ENCODE results near the gene RASGRF2.

DNA sequence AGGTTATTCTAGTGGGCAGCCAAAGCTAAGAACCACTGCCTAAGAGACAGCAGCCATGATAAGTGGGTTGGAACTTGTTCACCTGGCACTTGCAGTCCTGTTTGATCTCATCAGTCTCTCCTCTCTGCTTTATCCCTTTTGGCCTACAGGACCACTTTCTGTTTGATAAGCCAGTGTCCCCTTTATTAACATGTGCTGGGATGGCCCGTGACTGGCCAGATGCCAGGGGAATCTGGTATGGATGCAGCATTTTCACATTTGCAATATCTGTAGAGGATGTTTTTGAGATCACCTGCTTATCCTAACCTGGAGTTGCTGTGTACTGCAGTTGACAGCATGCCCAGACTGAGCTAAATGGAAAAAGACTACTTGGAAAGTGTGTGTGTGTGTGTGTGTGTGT is 296.6 kb downstream of the RASGRF2 start:
- TF ChIP-seq POLR2A (IDR thresholded peaks at IDR 0.05) (no peak), POLR2AphosphoS5 (IDR thresholded peaks at IDR 0.05) (no peak)
- TF ChIP-seq, protein P1, sequence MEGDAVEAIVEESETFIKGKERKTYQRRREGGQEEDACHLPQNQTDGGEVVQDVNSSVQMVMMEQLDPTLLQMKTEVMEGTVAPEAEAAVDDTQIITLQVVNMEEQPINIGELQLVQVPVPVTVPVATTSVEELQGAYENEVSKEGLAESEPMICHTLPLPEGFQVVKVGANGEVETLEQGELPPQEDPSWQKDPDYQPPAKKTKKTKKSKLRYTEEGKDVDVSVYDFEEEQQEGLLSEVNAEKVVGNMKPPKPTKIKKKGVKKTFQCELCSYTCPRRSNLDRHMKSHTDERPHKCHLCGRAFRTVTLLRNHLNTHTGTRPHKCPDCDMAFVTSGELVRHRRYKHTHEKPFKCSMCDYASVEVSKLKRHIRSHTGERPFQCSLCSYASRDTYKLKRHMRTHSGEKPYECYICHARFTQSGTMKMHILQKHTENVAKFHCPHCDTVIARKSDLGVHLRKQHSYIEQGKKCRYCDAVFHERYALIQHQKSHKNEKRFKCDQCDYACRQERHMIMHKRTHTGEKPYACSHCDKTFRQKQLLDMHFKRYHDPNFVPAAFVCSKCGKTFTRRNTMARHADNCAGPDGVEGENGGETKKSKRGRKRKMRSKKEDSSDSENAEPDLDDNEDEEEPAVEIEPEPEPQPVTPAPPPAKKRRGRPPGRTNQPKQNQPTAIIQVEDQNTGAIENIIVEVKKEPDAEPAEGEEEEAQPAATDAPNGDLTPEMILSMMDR (IDR thresholded peaks at IDR 0.05): no peak
